GM23338 (cell line): Measurements from ENCODE around the gene NELFE.
"Not testable (repeated sequence)": the region's sequence is repeated elsewhere in the genome, so short reads cannot be mapped to it uniquely, and the experiment has no call there.

Experiments
- CTCF ChIP-seq, 2 experiments: fragments of 200-600 bp in 1 of 2; sonication (generic) in 1 of 2; conservative IDR thresholded peaks; 2 replicates each; pipeline versions ENCODE4 v1.5.1 to v1.6.1; 2016 to 2017; ENCODE audit warnings: antibody characterized with exemption in 2 of 2, low read depth in 2 of 2, mild to moderate bottlenecking in 2 of 2, moderate library complexity in 1 of 2
- EZH2phosphoT487 ChIP-seq: fragments of 200-600 bp; sonication (generic); IDR thresholded peaks from one replicate; pipeline ENCODE4 v1.8.1; 2018; ENCODE audit warnings: antibody characterized with exemption; ENCODE audit not compliant: unreplicated experiment
- JUNB ChIP-seq: IDR thresholded peaks from one replicate; pipeline ENCODE4 v1.6.1; 2016; ENCODE audit warnings: antibody characterized with exemption; ENCODE audit not compliant: unreplicated experiment
- POLR2AphosphoS5 ChIP-seq: IDR thresholded peaks from 2 replicates; pipeline ENCODE4 v1.6.1; 2016; ENCODE audit warnings: antibody characterized with exemption, low read depth
- STAT1 ChIP-seq: IDR thresholded peaks from one replicate; pipeline ENCODE4 v1.6.1; 2016; ENCODE audit warnings: antibody characterized with exemption; ENCODE audit not compliant: unreplicated experiment

GRCh38 chr6:31908255-31908654 lies 50.5 kb downstream of the NELFE start:
- not testable (repeated sequence) for TF ChIP-seq CTCF (conservative IDR thresholded peaks at IDR 0.05; ENCODE audit: low read depth in 2 of 2); STAT1; POLR2AphosphoS5; EZH2phosphoT487; JUNB
